Measurements from ENCODE around the gene NDUFS8. TPM values are rescaled to one million over a fixed set of nuclear protein-coding genes. Genes with fewer than 3 reads are reported as not detected.

NDUFS8 gene
- total and polyA plus RNA-seq, 2 donors = 84.1 to 145 TPM

DNA sequence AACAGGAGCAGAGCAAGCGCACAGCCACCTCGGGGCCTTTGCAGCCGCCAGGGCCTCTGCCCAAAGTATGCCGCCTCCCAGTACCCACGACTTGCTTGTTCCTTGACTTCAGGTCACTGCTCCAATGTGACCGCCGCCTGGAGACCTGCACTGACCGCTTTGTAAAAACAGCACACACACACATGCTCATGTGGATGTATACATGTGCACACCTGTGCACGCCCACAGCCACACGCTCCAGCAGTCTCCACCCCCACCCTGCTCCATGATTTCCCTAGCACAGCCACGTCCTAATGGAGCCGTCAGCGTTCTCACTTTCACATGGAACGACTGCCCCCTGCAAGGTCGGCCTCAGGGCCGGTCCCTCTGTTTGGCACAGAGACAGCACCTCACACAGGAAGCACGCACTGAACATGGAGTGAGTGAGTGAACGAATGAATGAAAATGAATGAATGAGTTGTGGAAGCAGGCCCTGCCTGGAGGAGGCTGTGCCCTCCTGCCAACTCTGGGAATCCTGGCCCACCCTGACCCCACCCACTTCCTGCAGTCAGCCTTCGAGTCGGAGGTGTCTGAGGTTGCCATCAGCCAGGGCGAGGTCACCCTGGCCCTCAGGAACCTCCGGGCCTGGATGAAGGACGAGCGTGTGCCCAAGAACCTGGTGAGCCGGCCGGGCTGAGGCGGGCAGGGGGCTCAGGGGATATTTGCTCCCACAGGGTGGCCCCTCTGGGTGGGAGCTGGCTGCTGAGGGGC lies 12.3 kb upstream of the NDUFS8 start:
- Histone ChIP-seq H3K27ac (ENCODE audit: low read depth in 1 of 2, low read length in 1 of 2) (no peak overlapping the region), H3K9me3 (ENCODE audit: control insufficient read depth in 2 of 2, insufficient read depth in 1 of 2, low read length in 1 of 2) (no peaks in the 10 kb centered on the region), H3K4me3 (ENCODE audit: low read length in 2 of 2) (no peak overlapping the region), H3K27me3 (ENCODE audit: control insufficient read depth in 2 of 2, insufficient read depth in 1 of 2, low read length in 1 of 2) (no peaks in the 10 kb centered on the region), H3K4me1 (ENCODE audit: control insufficient read depth in 2 of 2, insufficient read depth in 2 of 2, low read length in 2 of 2) (no peaks in the 10 kb centered on the region), H3K36me3 (ENCODE audit: control insufficient read depth in 2 of 2, insufficient read depth in 2 of 2, low read length in 1 of 2) (no peaks in the 10 kb centered on the region)
- DNase-seq (ENCODE audit: low read depth in 6 of 9, low spot score in 9 of 9) = no peak
- 94% methylated on average over 27 of the region's 27 CpGs for WGBS

DNA sequence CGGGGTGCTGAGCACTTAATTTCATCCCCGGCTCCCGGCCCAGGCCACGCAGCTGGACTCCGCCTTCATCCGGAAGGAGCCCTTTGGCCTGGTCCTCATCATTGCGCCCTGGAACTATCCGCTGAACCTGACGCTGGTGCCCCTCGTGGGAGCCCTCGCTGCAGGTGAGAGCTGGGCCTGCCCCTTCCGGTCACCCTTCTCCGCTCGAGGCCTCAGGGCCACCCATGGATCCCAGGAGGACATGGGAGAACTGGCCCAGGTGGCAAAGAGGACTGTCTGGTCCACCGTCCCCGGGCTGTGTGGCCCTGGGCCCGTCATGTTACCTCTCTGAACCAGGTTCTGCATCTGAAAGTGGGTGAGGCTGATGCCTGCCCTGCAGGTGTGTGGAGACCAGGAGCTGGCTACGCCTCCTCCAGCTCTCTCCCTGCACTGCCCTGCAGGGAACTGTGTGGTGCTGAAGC lies 11.7 kb upstream of the NDUFS8 start:
- Histone ChIP-seq H3K27me3 (ENCODE audit: control insufficient read depth in 2 of 2, insufficient read depth in 1 of 2, low read length in 1 of 2) (no peaks in the 10 kb centered on the region), H3K9me3 (ENCODE audit: control insufficient read depth in 2 of 2, insufficient read depth in 1 of 2, low read length in 1 of 2) (no peaks in the 10 kb centered on the region), H3K27ac (ENCODE audit: low read depth in 1 of 2, low read length in 1 of 2) (no peak overlapping the region), H3K4me1 (ENCODE audit: control insufficient read depth in 2 of 2, insufficient read depth in 2 of 2, low read length in 2 of 2) (no peaks in the 10 kb centered on the region), H3K4me3 (ENCODE audit: low read length in 2 of 2) (no peak overlapping the region), H3K36me3 (ENCODE audit: control insufficient read depth in 2 of 2, insufficient read depth in 2 of 2, low read length in 1 of 2) (no peaks in the 10 kb centered on the region)
- WGBS = 98% methylated on average over 18 of the region's 18 CpGs
- no peak for DNase-seq (ENCODE audit: low read depth in 6 of 9, low spot score in 9 of 9)

DNA sequence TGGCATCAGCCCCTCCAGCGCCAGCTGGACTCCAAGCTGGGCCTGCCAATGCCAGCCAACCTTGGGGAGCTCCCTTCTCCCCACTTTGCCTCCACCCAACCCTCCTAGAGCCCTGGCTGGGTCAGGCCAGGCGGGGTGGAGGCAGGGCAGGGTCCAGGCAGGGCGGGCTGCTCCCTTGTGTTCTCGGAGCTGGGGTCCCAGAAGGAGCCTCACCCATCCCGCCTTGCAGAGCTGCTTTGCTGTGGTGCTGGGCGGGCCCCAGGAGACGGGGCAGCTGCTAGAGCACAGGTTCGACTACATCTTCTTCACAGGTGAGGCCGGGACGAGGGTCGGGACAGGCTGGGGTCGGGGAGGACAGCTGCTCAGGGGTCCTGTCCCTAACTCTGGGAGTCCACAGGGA lies 11.0 kb upstream of the NDUFS8 start:
- no peak for DNase-seq (ENCODE audit: low read depth in 6 of 9, low spot score in 9 of 9)
- 96% methylated on average over 12 of the region's 12 CpGs for WGBS
- Histone ChIP-seq H3K27ac (ENCODE audit: low read depth in 1 of 2, low read length in 1 of 2) (no peak overlapping the region), H3K36me3 (ENCODE audit: control insufficient read depth in 2 of 2, insufficient read depth in 2 of 2, low read length in 1 of 2) (no peaks in the 10 kb centered on the region), H3K4me3 (ENCODE audit: low read length in 2 of 2) (no peak overlapping the region), H3K9me3 (ENCODE audit: control insufficient read depth in 2 of 2, insufficient read depth in 1 of 2, low read length in 1 of 2) (peaks cover 0 to 3% of the 10 kb centered on the region in 2 donors), H3K4me1 (ENCODE audit: control insufficient read depth in 2 of 2, insufficient read depth in 2 of 2, low read length in 2 of 2) (no peaks in the 10 kb centered on the region), H3K27me3 (ENCODE audit: control insufficient read depth in 2 of 2, insufficient read depth in 1 of 2, low read length in 1 of 2) (no peaks in the 10 kb centered on the region)

DNA sequence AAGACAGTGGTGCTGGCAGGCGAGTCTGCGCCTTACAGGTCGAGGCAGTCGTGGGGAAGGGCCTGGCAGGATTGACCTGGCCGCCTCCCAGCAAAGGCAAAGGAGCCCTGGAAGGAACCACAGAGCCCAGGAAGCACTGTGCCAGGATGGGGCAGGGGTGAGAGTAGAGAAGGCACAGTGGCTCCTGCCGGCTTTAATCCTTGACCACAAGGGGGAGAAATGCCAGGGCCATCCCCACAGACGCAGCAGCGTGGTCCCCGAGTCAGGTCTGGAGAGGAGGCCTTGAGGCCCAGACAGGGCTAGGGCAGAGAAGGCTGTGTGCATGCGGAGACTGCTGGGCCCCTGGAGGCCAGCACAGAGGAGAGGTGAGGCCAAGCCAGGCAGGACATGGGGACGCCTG lies 9.9 kb upstream of the NDUFS8 start:
- H3K27me3 ChIP-seq (ENCODE audit: control insufficient read depth in 2 of 2, insufficient read depth in 1 of 2, low read length in 1 of 2) = no peaks in the 10 kb centered on the region
- H3K36me3 ChIP-seq (ENCODE audit: control insufficient read depth in 2 of 2, insufficient read depth in 2 of 2, low read length in 1 of 2) = no peaks in the 10 kb centered on the region
- H3K27ac ChIP-seq (ENCODE audit: low read depth in 1 of 2, low read length in 1 of 2) = no peak overlapping the region
- WGBS = 79% methylated on average over 11 of the region's 11 CpGs
- no peaks in the 10 kb centered on the region for H3K4me1 ChIP-seq (ENCODE audit: control insufficient read depth in 2 of 2, insufficient read depth in 2 of 2, low read length in 2 of 2)
- no peak for DNase-seq (ENCODE audit: low read depth in 6 of 9, low spot score in 9 of 9)
- no peak overlapping the region for H3K4me3 ChIP-seq (ENCODE audit: low read length in 2 of 2)
- H3K9me3 ChIP-seq (ENCODE audit: control insufficient read depth in 2 of 2, insufficient read depth in 1 of 2, low read length in 1 of 2) = peaks cover 0 to 7% of the 10 kb centered on the region in 2 donors

DNA sequence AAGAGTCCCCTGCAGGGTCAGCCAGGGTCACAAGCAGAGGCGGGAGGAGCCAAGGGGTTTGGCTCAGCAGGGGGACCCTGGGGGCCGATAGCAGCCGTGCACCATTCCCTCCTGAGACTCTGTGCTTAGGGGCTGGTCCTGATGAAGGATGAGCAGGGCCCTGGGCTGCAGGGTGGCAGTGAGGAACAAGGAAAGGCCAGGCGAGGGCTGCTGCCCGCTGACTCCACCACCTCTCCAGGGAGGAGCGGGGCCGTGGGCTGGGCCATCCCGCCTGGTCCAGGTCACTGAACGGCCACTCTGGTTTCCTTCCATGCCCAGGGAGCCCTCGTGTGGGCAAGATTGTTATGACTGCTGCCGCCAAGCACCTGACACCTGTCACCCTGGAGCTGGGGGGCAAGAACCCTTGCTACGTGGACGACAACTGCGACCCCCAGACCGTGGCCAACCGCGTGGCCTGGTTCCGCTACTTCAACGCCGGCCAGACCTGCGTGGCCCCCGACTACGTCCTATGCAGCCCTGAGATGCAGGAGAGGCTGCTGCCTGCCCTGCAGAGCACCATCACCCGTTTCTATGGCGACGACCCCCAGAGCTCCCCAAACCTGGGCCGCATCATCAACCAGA lies 9.2 kb upstream of the NDUFS8 start:
- DNase-seq (ENCODE audit: low read depth in 6 of 9, low spot score in 9 of 9) = no peak
- 90% methylated on average over 27 of the region's 27 CpGs for WGBS
- Histone ChIP-seq H3K9me3 (ENCODE audit: control insufficient read depth in 2 of 2, insufficient read depth in 1 of 2, low read length in 1 of 2) (peaks cover 0 to 7% of the 10 kb centered on the region in 2 donors), H3K36me3 (ENCODE audit: control insufficient read depth in 2 of 2, insufficient read depth in 2 of 2, low read length in 1 of 2) (no peaks in the 10 kb centered on the region), H3K27me3 (ENCODE audit: control insufficient read depth in 2 of 2, insufficient read depth in 1 of 2, low read length in 1 of 2) (no peaks in the 10 kb centered on the region), H3K4me1 (ENCODE audit: control insufficient read depth in 2 of 2, insufficient read depth in 2 of 2, low read length in 2 of 2) (peaks cover 0 to under 1% of the 10 kb centered on the region in 2 donors), H3K27ac (ENCODE audit: low read depth in 1 of 2, low read length in 1 of 2) (no peak overlapping the region), H3K4me3 (ENCODE audit: low read length in 2 of 2) (no peak overlapping the region)

DNA sequence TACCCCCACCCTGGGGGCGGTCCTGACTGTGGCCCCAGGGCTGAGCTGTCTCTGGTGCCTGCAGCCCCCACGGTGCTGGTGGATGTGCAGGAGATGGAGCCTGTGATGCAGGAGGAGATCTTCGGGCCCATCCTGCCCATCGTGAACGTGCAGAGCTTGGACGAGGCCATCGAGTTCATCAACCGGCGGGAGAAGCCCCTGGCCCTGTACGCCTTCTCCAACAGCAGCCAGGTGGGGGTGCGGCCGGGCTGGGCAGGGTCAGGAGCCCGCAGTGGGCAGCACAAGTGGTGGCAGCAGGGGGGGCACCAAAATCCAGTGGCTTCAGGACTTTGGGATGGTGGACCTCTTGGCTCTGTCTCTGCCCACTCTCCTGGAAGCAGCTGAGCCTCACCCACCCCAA lies 8.0 kb upstream of the NDUFS8 start:
- H3K36me3 ChIP-seq (ENCODE audit: control insufficient read depth in 2 of 2, insufficient read depth in 2 of 2, low read length in 1 of 2) = no peaks in the 10 kb centered on the region
- H3K27ac ChIP-seq (ENCODE audit: low read depth in 1 of 2, low read length in 1 of 2) = no peak overlapping the region
- no peak overlapping the region for H3K4me3 ChIP-seq (ENCODE audit: low read length in 2 of 2)
- H3K4me1 ChIP-seq (ENCODE audit: control insufficient read depth in 2 of 2, insufficient read depth in 2 of 2, low read length in 2 of 2) = peaks cover 0 to 4% of the 10 kb centered on the region in 2 donors
- WGBS = 92% methylated on average over 13 of the region's 13 CpGs
- no peaks in the 10 kb centered on the region for H3K27me3 ChIP-seq (ENCODE audit: control insufficient read depth in 2 of 2, insufficient read depth in 1 of 2, low read length in 1 of 2)
- peaks cover 0 to 7% of the 10 kb centered on the region in 2 donors for H3K9me3 ChIP-seq (ENCODE audit: control insufficient read depth in 2 of 2, insufficient read depth in 1 of 2, low read length in 1 of 2)
- DNase-seq (ENCODE audit: low read depth in 6 of 9, low spot score in 9 of 9) = no peak

DNA sequence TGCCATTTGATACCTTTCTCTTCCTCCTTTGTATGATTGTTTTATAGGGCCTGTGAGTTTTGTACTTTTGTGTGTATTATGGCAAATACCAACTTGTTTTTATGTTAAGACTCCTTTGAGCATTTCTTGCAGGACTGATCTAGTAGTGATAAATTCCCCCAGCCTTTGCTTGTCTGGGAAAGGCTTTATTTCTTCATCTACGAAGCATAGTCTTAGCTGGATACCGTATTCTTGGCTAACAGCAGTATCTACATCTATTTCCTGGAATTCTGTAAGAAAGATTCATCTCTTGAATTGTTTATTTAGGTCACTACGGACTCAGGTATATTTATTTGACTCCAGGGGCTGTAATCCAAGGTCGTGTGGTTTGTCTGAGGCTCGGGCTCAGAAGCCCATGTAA lies 6.0 kb upstream of the NDUFS8 start:
- no peak overlapping the region for H3K4me3 ChIP-seq (ENCODE audit: low read length in 2 of 2)
- no peak for DNase-seq (ENCODE audit: low read depth in 6 of 9, low spot score in 9 of 9)
- H3K9me3 ChIP-seq (ENCODE audit: control insufficient read depth in 2 of 2, insufficient read depth in 1 of 2, low read length in 1 of 2) = peaks cover 0 to 11% of the 10 kb centered on the region in 2 donors
- peaks cover under 1 to 7% of the 10 kb centered on the region in 2 donors for H3K4me1 ChIP-seq (ENCODE audit: control insufficient read depth in 2 of 2, insufficient read depth in 2 of 2, low read length in 2 of 2)
- no peaks in the 10 kb centered on the region for H3K27me3 ChIP-seq (ENCODE audit: control insufficient read depth in 2 of 2, insufficient read depth in 1 of 2, low read length in 1 of 2)
- over 99% methylated on average over 5 of the region's 5 CpGs for WGBS
- H3K36me3 ChIP-seq (ENCODE audit: control insufficient read depth in 2 of 2, insufficient read depth in 2 of 2, low read length in 1 of 2) = no peaks in the 10 kb centered on the region
- no peak overlapping the region for H3K27ac ChIP-seq (ENCODE audit: low read depth in 1 of 2, low read length in 1 of 2)

DNA sequence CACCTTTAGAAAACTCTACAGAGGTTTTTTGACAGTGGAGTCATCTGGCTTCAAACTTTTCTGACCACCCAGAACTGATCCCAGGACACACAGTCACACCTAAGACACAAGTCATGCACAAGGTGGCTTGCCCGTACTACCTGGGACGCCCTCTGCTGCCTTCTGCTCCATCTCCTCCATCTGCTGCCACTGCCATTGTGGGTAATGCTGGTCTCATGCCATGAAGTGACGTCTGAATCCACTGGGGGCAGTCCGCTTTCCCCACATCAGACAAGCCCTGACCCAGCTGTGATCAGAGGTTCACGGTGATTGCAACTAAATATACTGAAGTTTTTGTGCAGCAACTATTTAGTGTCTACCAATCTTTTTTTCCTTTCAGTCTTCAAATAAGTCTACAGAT lies 5.4 kb upstream of the NDUFS8 start:
- WGBS = 72% methylated on average over 5 of the region's 5 CpGs
- no peak overlapping the region for H3K4me3 ChIP-seq (ENCODE audit: low read length in 2 of 2)

DNA sequence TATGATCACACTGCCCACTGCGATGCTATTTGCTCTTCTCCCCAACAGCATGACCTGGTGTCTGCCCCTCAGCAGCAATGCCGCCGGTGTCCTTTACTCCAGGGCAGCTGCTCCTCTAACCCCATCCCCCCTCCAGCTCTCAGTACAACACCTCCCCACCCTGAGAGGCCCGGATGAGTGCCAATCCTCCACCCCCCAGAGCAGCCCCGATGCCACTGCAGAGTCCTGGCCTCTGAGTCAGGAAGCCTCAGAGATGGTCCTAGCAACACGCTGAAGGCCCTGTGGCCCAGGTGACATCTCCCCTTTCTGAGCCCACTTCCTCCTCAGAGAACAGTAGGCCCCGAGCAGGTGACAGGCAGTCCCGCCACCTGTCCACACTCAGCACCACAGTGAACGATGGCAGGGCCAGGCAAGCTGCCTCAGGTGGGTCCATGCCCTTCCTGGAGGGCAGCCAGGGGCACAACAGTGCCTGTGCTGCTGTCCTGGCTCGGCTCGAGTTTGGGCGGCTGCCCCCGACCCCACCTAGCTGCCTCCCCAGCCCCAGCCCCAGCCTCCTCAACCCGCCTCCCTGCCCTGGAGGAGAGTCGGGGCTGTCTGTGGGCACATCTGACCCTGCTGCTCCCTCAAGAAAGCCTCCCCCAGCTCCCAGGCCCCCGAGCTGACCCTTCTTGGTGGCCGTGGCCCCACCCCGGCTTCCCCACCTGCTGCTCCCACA lies 3.9 kb upstream of the NDUFS8 start:
- no peaks in the 10 kb centered on the region for H3K27me3 ChIP-seq (ENCODE audit: control insufficient read depth in 2 of 2, insufficient read depth in 1 of 2, low read length in 1 of 2)
- no peak for DNase-seq (ENCODE audit: low read depth in 6 of 9, low spot score in 9 of 9)
- WGBS = 81% methylated on average over 18 of the region's 18 CpGs
- H3K4me3 ChIP-seq (ENCODE audit: low read length in 2 of 2) = no peak overlapping the region
- no peaks in the 10 kb centered on the region for H3K36me3 ChIP-seq (ENCODE audit: control insufficient read depth in 2 of 2, insufficient read depth in 2 of 2, low read length in 1 of 2)
- H3K4me1 ChIP-seq (ENCODE audit: control insufficient read depth in 2 of 2, insufficient read depth in 2 of 2, low read length in 2 of 2) = peaks cover 9 to 20% of the 10 kb centered on the region in 2 donors
- peaks cover 0 to 18% of the 10 kb centered on the region in 2 donors for H3K9me3 ChIP-seq (ENCODE audit: control insufficient read depth in 2 of 2, insufficient read depth in 1 of 2, low read length in 1 of 2)
- H3K27ac ChIP-seq (ENCODE audit: low read depth in 1 of 2, low read length in 1 of 2) = no peak overlapping the region

More for the DNA sequence above, 5.4 kb upstream of the NDUFS8 start:
- Histone ChIP-seq H3K27me3 (ENCODE audit: control insufficient read depth in 2 of 2, insufficient read depth in 1 of 2, low read length in 1 of 2) (no peaks in the 10 kb centered on the region), H3K36me3 (ENCODE audit: control insufficient read depth in 2 of 2, insufficient read depth in 2 of 2, low read length in 1 of 2) (no peaks in the 10 kb centered on the region), H3K9me3 (ENCODE audit: control insufficient read depth in 2 of 2, insufficient read depth in 1 of 2, low read length in 1 of 2) (peaks cover 0 to 15% of the 10 kb centered on the region in 2 donors), H3K27ac (ENCODE audit: low read depth in 1 of 2, low read length in 1 of 2) (no peak overlapping the region), H3K4me1 (ENCODE audit: control insufficient read depth in 2 of 2, insufficient read depth in 2 of 2, low read length in 2 of 2) (peaks cover 3 to 13% of the 10 kb centered on the region in 2 donors)
- DNase-seq (ENCODE audit: low read depth in 6 of 9, low spot score in 9 of 9) = no peak

Measured in thymus (tissue), 11 donors.